Neural cell (in vitro differentiated cells): ENCODE results near the gene SMKR1. TPM values are rescaled to one million over a fixed set of nuclear protein-coding genes. Genes with fewer than 3 reads are reported as not detected.

Experiments used
- H2AFZ ChIP-seq: fragments of 200-600, 300-800 bp; sonication (generic), shearing (Covaris generic); 2 replicates; pipeline ENCODE4 v1.6.0; 2014; ENCODE audit warnings: low read depth, mild to moderate bottlenecking, antibody characterized with exemption, low read length, moderate library complexity
- H3F3A ChIP-seq: fragments of 200-600 bp; shearing (Covaris generic); 2 replicates; pipeline ENCODE4 v1.6.1; 2016; ENCODE audit warnings: mild to moderate bottlenecking, moderate library complexity, mixed read lengths, antibody characterized with exemption, low read length; ENCODE audit not compliant: insufficient read depth, poor library complexity, severe bottlenecking
- H3K27ac ChIP-seq: fragments of 200-600, 300-800 bp; sonication (generic), shearing (Covaris generic); 2 replicates; pipeline ENCODE4 v1.5.1; 2014; ENCODE audit warnings: mild to moderate bottlenecking, low read length, moderate library complexity
- H3K27me3 ChIP-seq: fragments of 300-800, 200-600 bp; sonication (generic), shearing (Covaris generic); 2 replicates; pipeline ENCODE4 v1.6.0; 2014; ENCODE audit warnings: mild to moderate bottlenecking, low read depth, low read length, moderate library complexity; ENCODE audit not compliant: insufficient read depth
- H3K36me3 ChIP-seq: fragments of 300-800, 200-600 bp; sonication (generic), shearing (Covaris generic); 2 replicates; pipeline ENCODE4 v1.5.1; 2014; ENCODE audit warnings: mild to moderate bottlenecking, antibody characterized with exemption, low read length, moderate library complexity; ENCODE audit not compliant: insufficient read depth
- H3K4me2 ChIP-seq: fragments of 300-800, 200-600 bp; sonication (generic), shearing (Covaris generic); 2 replicates; pipeline ENCODE4 v1.6.0; 2014; ENCODE audit warnings: mild to moderate bottlenecking, low read length
- H3K4me3 ChIP-seq: fragments of 300-800, 200-600 bp; sonication (generic), shearing (Covaris generic); 2 replicates; pipeline ENCODE4 v1.5.1; 2014; ENCODE audit warnings: mild to moderate bottlenecking, low read length, moderate library complexity
- H3K79me2 ChIP-seq: fragments of 200-600 bp; shearing (Covaris generic); replicated peaks from 2 replicates; pipeline ENCODE4 v1.6.0; 2014; ENCODE audit warnings: mild to moderate bottlenecking, low read length, moderate library complexity; ENCODE audit not compliant: insufficient read depth
- H3K9ac ChIP-seq: fragments of 300-800, 200-600 bp; sonication (generic), shearing (Covaris generic); 2 replicates; pipeline ENCODE4 v1.6.1; 2016; ENCODE audit warnings: mild to moderate bottlenecking, low read length, mixed read lengths
- H3K9me2 ChIP-seq: fragments of 200-600 bp; shearing (Covaris generic); 2 replicates; pipeline ENCODE4 v1.6.1; 2016; ENCODE audit warnings: mild to moderate bottlenecking, low read length, mixed read lengths; ENCODE audit not compliant: insufficient read depth
- H3K9me3 ChIP-seq: fragments of 200-600, 300-800 bp; sonication (generic), shearing (Covaris generic); 2 replicates; pipeline ENCODE4 v1.6.1; 2016; ENCODE audit warnings: mild to moderate bottlenecking, mixed run types, low read length, moderate library complexity, mixed read lengths
- H4K20me1 ChIP-seq: fragments of 200-600 bp; shearing (Covaris generic); 2 replicates; pipeline ENCODE4 v1.6.1; 2016; ENCODE audit warnings: mild to moderate bottlenecking, mixed run types; ENCODE audit not compliant: insufficient read depth
- CTCF ChIP-seq: fragments of 450-650 bp; IDR thresholded peaks from 2 replicates; pipeline ENCODE4 v1.5.1; 2014; ENCODE audit warnings: antibody characterized with exemption, mild to moderate bottlenecking, moderate library complexity; ENCODE audit not compliant: poor library complexity, severe bottlenecking
- EP300 ChIP-seq: fragments of 450-650 bp; conservative IDR thresholded peaks from 2 replicates; pipeline ENCODE4 v1.6.1; 2014; ENCODE audit warnings: antibody characterized with exemption, mild to moderate bottlenecking, moderate library complexity; ENCODE audit not compliant: poor library complexity, severe bottlenecking
- EZH2 ChIP-seq: fragments of 200-600, 300-800 bp; shearing (Covaris generic), sonication (generic); IDR thresholded peaks from 2 replicates; pipeline ENCODE4 v1.6.1; 2014; ENCODE audit warnings: antibody characterized with exemption, low read length, borderline replicate concordance, mild to moderate bottlenecking; ENCODE audit not compliant: insufficient read depth, poor library complexity, severe bottlenecking
- MXI1 ChIP-seq: fragments of 450-650 bp; conservative IDR thresholded peaks from 2 replicates; pipeline ENCODE4 v1.6.1; 2014; ENCODE audit warnings: antibody characterized with exemption, mild to moderate bottlenecking; ENCODE audit not compliant: poor library complexity, severe bottlenecking
- POLR2AphosphoS5 ChIP-seq: IDR thresholded peaks from 2 replicates; pipeline ENCODE4 v1.6.1; 2012
- RAD21 ChIP-seq: fragments of 450-650 bp; conservative IDR thresholded peaks from 2 replicates; pipeline ENCODE4 v1.6.1; 2014; ENCODE audit warnings: antibody characterized with exemption, mild to moderate bottlenecking, moderate library complexity
- SMC3 ChIP-seq: fragments of 450-650 bp; conservative IDR thresholded peaks from 2 replicates; pipeline ENCODE4 v1.6.1; 2014; ENCODE audit warnings: antibody characterized with exemption, mild to moderate bottlenecking, moderate library complexity; ENCODE audit not compliant: poor library complexity
- TAF1 ChIP-seq: IDR thresholded peaks from 2 replicates; pipeline ENCODE4 v1.6.1; 2012; ENCODE audit warnings: low read depth
- polyA plus RNA-seq: library from polyadenylated mRNA; depleted of rRNA; stranded (reverse); fragments of >200 nt; gene quantifications from 2 replicates; pipeline ENCODE4 v1.2.3, GENCODE V29; 2014
- TF ChIP-seq, protein P1 (sequence below): IDR thresholded peaks from 2 replicates; pipeline ENCODE4 v1.6.1; 2012; ENCODE audit warnings: borderline replicate concordance

SMKR1 gene
- polyA plus RNA-seq, 1 donor from 2014 or later = 8.5 TPM

- Histone ChIP-seq H3K4me3 (no peak overlapping the region), H3K4me2 (no peak overlapping the region)
Measured at GRCh38 chr7:129553899-129554461, 51.6 kb downstream of the SMKR1 start.

DNA sequence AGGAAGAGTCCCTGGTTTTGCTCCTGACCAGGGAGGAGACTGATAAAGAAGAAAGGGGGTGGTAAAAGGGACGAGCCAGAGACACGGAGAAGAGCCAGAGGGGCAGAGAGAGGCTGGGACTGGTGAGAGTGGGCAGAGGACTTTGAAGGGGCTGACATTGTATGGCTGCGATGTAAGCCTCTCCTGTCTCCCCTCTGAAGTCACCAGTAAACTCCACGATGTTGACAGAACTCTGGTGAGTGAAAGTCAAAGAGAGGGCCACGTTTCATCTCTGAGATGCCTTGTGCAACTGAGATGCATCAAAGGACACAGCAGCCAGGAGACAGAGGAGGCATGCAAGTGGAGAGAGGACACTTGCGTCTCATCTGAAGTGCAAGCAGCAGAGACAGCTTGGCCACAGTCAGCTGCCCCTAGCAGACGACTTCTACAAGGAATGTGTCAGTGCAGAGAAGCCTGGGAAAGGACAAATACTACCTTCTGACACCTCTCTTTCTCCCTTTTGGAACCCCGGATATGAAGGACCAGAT is 54.3 kb downstream of the SMKR1 start:
- Histone ChIP-seq H2AFZ (no peak overlapping the region), H3K9me2 (no peaks in the 10 kb centered on the region), H3K4me3 (no peak overlapping the region), H3K27ac (no peak overlapping the region), H3K27me3 (no peaks in the 10 kb centered on the region), H3K79me2 (no peaks in the 10 kb centered on the region), H3K9me3 (no peaks in the 10 kb centered on the region), H4K20me1 (no peaks in the 10 kb centered on the region), H3K36me3 (no peaks in the 10 kb centered on the region), H3K9ac (no peak overlapping the region), H3F3A (no peaks in the 10 kb centered on the region), H3K4me2 (no peak overlapping the region)
- TF ChIP-seq CTCF (no peak), EP300 (no peak), MXI1 (no peak), EZH2 (no peak), POLR2AphosphoS5 (no peak), TAF1 (no peak), SMC3 (no peak)
- TF ChIP-seq, protein P1, sequence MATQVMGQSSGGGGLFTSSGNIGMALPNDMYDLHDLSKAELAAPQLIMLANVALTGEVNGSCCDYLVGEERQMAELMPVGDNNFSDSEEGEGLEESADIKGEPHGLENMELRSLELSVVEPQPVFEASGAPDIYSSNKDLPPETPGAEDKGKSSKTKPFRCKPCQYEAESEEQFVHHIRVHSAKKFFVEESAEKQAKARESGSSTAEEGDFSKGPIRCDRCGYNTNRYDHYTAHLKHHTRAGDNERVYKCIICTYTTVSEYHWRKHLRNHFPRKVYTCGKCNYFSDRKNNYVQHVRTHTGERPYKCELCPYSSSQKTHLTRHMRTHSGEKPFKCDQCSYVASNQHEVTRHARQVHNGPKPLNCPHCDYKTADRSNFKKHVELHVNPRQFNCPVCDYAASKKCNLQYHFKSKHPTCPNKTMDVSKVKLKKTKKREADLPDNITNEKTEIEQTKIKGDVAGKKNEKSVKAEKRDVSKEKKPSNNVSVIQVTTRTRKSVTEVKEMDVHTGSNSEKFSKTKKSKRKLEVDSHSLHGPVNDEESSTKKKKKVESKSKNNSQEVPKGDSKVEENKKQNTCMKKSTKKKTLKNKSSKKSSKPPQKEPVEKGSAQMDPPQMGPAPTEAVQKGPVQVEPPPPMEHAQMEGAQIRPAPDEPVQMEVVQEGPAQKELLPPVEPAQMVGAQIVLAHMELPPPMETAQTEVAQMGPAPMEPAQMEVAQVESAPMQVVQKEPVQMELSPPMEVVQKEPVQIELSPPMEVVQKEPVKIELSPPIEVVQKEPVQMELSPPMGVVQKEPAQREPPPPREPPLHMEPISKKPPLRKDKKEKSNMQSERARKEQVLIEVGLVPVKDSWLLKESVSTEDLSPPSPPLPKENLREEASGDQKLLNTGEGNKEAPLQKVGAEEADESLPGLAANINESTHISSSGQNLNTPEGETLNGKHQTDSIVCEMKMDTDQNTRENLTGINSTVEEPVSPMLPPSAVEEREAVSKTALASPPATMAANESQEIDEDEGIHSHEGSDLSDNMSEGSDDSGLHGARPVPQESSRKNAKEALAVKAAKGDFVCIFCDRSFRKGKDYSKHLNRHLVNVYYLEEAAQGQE = no peak

More at GRCh38 chr7:129553899-129554461, 51.6 kb downstream of the SMKR1 start:
- H3K9ac ChIP-seq = no peak overlapping the region
- H2AFZ ChIP-seq = no peak overlapping the region
- H3K27me3 ChIP-seq = no peaks in the 10 kb centered on the region
- no peak overlapping the region for H3K27ac ChIP-seq
- no peaks in the 10 kb centered on the region for H3K9me2 ChIP-seq
- no peaks in the 10 kb centered on the region for H3F3A ChIP-seq
- H4K20me1 ChIP-seq = no peaks in the 10 kb centered on the region
- no peaks in the 10 kb centered on the region for H3K79me2 ChIP-seq
- no peaks in the 10 kb centered on the region for H3K9me3 ChIP-seq
- no peaks in the 10 kb centered on the region for H3K36me3 ChIP-seq
- no peak for TF ChIP-seq EZH2
- TF ChIP-seq POLR2AphosphoS5 = no peak
- no peak for TF ChIP-seq EP300
- TF ChIP-seq CTCF = no peak
- TF ChIP-seq SMC3 = no peak
- no peak for TF ChIP-seq MXI1
- no peak for TF ChIP-seq RAD21
- TF ChIP-seq, protein P1 = no peak
- TF ChIP-seq TAF1 = no peak
